ENCODE results near the gene SLC1A2. TPM values are rescaled to one million over a fixed set of nuclear protein-coding genes. Genes with fewer than 3 reads are reported as not detected.
"Not testable (repeated sequence)": the region's sequence is repeated elsewhere in the genome, so short reads cannot be mapped to it uniquely, and the experiment has no call there.

Gene SLC1A2
- total RNA-seq, 1 donor from 2014 or later = 2.2 TPM

GRCh38 chr11:35241531-35241930, 177.8 kb downstream of the SLC1A2 start:
- no peak for DNase-seq

DNA sequence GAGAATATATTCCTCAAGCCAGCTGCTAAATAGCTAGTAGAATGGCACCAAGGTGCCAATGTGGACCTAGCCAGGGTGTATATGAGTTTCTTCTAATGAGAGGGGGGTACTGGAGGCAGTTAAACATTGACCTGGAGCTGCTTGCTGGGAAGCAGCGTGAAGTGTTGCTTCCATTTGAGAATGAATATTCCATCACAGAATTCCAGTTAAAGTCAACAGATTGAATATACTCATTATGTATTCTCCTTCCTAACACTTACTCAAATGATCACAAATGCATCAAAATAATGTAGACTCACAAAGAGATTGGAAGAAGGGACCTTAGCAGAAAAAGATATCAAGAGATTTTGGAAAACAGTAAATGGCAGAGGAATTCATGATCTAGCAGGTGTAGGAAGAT, 178.3 kb downstream of the SLC1A2 start:
- no peak for DNase-seq

- DNase-seq = no peak
Observed at GRCh38 chr11:35239471-35240075, 179.8 kb downstream of the SLC1A2 start.

- no peak for DNase-seq
Observed at GRCh38 chr11:35238882-35239281, 180.5 kb downstream of the SLC1A2 start.

- peak; percentile 67 for DNase-seq
Observed at GRCh38 chr11:35237860-35238715, 181.3 kb downstream of the SLC1A2 start.

DNA sequence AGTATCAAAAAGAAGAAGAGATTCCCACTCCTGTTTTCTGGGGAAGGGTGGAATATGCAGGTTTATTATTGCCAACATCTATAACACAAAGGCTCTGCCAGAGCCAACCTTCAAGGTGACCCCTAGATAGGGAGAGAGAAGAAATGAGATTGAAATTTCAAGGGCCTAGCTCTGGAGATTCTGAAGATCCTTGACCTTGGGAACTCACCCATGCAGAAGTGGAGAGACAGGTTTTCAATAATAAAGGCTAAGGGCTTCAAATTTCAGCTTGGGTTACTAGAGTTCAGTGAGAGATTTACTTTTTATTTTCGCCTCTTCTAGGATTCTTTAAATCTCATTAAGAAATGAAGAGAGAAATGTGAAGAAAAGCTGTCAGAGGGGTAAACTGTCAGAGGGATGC, 182.0 kb downstream of the SLC1A2 start:
- DNase-seq = no peak

DNA sequence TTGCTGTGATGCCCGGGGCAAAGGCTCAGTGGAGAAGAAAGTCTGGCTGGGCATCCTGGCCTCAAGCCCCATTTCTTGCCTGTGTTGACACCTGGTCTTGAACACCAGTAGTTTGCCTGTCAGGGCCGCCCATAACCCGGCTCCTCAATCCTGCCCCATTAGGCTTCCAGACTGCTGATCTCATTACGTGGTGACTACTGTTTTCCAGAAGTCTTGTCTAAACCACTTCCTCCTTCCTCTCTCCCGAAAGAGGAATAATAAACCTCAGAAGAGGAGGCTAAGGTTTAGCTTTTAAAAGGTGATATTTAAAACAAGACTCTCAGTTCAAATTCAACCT, 182.7 kb downstream of the SLC1A2 start:
- DNase-seq = no peak

GRCh38 chr11:35235936-35236666, 183.3 kb downstream of the SLC1A2 start:
- no peak for DNase-seq

DNA sequence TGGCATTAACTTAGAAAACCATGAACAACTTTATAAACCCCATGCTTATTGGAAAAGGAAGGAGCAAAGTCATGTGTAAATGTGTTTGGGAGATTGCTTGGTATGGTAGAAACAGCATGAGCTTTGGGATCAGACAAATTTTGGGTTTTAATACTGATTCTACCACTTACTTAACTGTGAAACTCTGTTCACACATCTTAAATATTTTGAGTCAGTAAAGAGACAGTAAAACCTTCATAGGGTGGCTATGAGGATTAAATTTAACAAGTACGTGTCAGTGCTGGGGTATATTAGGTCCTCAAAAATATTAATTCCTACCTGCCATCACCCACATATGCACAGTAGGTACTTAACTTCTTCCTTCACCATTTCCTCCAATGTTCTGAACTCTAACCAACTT, 183.9 kb downstream of the SLC1A2 start:
- no peak for DNase-seq

DNA sequence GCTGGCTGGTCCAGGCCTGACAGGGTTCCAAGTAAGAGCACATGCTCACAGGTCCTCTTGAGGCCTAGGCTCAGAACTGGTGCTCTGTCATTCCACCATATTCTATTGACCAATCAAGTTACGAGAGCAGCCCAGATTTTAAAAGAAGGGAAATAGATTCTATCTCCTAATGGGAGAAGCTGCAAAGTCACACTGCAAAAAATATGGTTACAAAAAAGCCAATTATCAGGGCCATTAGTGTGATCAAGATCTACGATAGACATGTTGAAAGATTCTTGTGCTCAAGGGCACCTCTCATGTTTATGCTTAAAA, 184.2 kb downstream of the SLC1A2 start:
- no peak for DNase-seq

DNA sequence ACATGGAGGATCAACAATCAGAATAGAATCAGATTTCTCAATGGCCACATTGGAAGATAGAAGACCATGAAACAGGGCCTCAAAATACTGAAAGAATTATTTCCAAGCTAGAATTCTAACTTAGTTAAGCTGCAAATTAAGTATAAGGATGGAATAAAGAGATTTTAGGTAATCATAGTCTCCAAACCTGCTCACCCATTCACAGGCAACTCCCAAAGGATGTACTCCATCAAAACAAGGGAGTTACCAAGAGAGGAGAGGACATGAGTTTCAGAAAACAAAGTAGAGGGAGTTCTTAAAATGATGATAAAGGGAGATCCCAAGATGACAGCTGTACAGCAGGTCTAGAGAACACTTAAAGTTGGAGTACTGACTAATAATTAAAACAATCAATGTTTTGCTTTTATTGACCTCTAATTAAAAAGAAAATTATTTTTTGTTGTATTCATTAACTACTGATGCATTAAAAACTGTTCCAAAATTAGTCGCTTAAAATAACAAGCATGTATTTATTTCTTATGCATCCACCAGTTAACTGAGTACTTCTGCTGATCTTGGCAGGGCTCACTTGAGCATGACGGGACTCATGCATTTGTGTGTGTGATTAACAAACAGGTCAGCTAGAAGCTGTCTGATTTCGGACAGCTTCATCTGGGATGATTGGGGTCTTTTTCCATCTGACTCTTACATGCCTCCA, 184.8 kb downstream of the SLC1A2 start:
- no peak for DNase-seq

GRCh38 chr11:35233518-35233917, 185.8 kb downstream of the SLC1A2 start:
- no peak for DNase-seq

GRCh38 chr11:35232891-35233330, 186.4 kb downstream of the SLC1A2 start:
- no peak for DNase-seq

DNA sequence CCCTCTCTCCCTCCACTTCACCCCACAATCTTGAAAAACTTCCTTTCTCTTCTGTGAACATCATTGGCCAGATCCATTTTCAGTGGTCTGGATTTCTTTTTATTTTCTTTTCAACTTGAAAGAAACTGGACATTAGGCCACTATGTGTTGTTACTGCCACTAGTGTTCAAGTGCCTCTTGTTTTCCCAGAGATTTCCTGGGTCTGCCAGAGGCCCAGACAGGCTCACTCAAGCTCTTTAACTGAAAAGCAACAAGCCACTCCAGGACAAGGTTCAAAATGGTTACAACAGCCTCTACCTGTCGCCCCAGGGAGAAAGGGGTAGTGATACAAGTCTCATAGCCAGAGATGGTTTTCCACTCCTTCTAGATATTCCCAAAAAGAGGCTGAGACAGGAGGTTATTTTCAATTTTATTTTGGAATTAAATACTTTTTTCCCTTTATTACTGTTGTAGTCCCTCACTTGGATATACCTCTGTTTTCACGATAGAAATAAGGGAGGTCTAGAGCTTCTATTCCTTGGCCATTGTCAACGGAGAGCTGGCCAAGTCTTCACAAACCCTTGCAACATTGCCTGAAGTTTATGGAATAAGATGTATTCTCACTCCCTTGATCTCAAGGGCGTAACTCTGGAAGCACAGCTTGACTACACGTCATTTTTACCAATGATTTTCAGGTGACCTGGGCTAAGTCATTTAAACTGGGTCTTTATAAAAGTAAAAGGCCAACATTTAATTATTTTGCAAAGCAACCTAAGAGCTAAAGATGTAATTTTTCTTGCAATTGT, 188.1 kb downstream of the SLC1A2 start:
- DNase-seq = no peak

DNA sequence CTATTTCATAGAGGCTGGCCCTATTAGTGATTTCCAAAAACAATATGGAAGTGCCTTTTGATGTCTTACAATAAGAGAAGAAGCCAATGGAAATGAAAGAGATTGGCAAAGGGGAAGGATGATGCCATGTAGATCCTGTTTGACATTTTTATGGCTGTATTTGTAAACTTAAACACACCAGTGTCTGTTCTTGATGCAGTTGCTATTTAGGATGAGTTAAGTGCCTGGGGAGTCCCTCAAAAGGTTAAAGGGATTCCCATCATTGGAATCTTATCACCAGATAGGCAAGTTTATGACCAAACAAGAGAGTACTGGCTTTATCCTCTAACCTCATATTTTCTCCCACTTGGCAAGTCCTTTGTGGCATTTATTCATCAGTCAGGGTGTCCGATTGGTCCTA, 189.0 kb downstream of the SLC1A2 start:
- DNase-seq = no peak

DNA sequence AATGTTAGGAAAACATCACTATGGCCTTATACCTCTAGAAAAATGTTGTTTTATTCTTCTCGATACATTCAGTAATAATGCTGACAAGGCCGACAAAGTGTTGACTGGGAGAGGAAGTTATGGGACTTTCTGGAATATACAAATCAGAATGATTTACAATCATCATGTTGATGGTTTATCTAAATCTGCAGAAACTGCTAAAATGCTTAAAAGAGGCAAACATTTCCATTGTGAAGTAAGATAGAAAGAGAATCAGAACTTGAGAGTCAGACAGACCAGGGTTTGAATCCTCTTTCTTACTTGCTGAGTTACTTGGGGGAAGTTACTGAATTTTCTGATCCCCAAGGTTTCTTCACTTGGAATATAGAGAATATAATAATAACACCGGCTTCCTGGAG, 191.0 kb downstream of the SLC1A2 start:
- DNase-seq = no peak

DNA sequence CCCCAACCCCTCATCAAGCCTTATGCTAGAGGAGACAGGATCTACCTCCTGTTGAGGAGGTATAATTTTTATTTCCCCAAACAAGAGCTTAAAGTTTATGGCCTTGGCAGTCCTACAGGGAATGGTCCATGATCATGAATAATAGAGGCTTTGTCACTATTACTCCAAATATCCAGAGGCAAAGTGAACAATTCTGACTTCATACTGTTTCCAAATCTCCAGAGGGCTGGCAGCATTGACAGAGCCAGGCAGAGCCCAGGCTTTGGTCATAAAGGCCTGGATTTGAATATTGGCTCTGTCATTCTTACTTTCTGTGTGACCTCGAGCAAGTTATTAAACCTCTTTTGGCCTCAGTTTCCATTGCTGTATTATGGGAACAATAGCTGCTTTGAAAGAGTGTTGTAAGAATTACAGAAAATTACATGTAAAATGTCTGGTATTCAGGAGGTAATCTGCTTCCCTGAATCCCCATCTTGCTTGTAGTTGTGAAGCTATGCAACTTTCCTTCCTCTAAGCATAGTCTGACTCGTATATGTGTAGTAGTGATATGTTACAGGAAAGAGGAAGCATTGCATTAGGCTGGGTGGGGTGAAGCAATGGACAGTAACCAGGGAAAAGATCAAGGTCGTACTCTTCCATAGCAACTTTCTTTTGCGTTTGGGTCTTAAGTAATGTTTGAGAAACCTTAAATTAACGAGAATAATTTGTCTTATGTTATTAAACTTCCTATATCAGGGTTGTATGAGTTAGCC, 191.6 kb downstream of the SLC1A2 start:
- no peak for DNase-seq

- not testable (repeated sequence) for DNase-seq
Observed at GRCh38 chr11:35226756-35227155, 192.6 kb downstream of the SLC1A2 start.

- DNase-seq = no peak
Observed at GRCh38 chr11:35225946-35226520, 193.3 kb downstream of the SLC1A2 start.

- no peak for DNase-seq
Observed at GRCh38 chr11:35223991-35224390, 195.4 kb downstream of the SLC1A2 start.

GRCh38 chr11:35223371-35223796, 196.0 kb downstream of the SLC1A2 start:
- peak; percentile 97 for DNase-seq
